Right renal cortex interstitium (tissue), 3 donors: ENCODE measurements around the gene ACOT11. TPM values are rescaled to one million over a fixed set of nuclear protein-coding genes. Genes with fewer than 3 reads are reported as not detected.
"Not testable (repeated sequence)": the region's sequence is repeated elsewhere in the genome, so short reads cannot be mapped to it uniquely, and the experiment has no call there.

Source experiments
- DNase-seq, 3 donors: peaks; one replicate each; pipeline ENCODE4 v3.0.0-alpha.2; 2013; ENCODE audit warnings: low read depth in 3 of 3, low spot score in 2 of 3
- polyA plus RNA-seq, 3 donors: library from polyadenylated mRNA; unstranded; fragments of 120-200 nt; gene quantifications; one replicate each; pipeline ENCODE4 v1.2.1, GENCODE V29; 2013; ENCODE audit not compliant: insufficient read length in 3 of 3

The ACOT11 gene
- 1 to 10 TPM; 8.8 to 9.9 (median 8.8) TPM for polyA plus RNA-seq

DNA sequence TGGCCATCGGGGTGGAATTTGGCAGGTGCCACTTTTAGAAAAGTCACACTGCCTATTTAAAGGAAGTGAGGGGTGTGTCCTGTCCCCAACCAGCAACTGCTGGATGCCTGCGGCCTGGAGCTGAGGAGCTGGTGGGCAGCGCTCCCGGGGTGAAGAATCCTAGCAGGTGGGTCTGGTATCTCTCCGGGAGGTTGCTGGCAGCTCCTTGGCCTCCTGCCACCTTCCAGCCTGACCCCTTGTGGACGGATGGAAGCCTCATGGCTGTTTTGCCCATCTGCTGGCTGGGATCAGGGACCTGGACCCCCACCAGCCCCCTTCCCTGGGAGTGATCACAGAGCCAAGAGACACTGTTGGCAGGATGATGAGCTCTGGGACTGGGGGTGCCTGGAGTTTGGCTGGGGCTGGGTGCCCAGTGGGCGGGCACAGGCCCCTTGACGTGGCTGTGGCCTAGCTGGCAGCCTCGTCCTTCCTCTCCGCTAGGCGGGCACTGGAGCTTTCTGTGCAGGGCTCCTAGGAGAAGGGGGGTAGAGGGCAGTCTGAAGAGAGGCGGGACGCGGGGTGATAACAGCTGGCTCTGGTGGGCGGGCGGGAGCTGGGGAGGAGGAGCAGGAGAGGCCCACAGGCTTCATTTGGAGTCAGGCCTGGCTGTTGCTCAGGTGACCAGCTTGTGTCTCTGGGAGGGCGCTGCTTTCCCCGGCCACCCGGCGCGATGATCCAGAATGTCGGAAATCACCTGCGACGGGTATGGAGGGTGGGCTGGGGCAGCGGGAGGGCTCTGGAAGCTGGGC is at the start of gene ACOT11:
Gene ACOT11 (plus strand): TSS at position 628 of the 788 bp plus-strand sequence. CDS start 82 bp downstream, at position 710.
- peak in 2 of 3 donors; percentile 60 to 82 for DNase-seq

DNA sequence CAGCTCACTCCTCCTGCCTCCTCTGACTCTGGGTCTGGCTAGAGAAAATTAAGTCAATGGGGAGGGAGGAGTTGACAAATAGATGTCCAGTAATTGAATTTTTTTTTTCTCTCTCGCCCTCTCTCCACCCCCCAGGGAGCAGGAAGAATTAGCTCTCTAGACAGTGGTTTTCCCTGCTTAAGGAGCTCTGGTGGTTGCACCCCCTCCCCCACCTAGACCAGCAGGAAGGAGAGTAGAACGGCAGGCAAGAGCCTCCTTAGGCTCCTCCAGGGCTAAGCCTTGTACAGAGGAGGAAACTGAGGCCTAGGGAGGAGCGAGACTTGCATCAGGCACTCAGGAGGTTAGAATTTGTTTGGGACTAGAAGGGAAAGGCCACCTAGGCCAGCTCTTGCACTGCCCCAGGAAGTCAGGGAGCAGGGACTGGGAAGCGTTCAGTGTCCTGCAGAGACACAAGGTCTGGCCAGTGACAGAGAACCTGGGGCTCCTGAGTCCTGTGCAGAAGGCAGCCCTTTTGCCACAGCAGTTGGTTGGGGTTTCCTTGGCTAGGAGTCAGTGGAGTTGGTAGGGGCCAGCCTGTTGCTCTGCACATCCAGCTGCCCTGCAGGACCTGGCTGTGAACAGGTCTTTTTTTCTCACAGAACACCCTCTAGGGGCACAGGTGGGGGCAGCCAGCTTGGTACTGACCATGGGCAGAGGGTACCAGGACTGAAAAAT is 49.5 kb upstream of the ACOT11 start:
- DNase-seq = no peak

DNA sequence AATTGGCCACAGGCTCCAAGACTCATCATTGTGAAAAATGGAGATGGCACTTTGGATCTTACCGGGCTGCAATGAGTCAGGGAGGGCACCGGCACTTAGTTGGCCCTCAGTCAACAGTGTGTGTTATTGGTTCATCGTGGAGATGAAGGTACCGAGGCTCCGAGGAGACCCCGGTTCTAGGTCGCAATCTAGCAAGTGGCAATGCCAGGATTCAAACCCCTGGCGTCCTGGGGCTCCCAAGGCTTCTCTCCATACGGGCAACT is 49.0 kb upstream of the ACOT11 start:
- no peak for DNase-seq

DNA sequence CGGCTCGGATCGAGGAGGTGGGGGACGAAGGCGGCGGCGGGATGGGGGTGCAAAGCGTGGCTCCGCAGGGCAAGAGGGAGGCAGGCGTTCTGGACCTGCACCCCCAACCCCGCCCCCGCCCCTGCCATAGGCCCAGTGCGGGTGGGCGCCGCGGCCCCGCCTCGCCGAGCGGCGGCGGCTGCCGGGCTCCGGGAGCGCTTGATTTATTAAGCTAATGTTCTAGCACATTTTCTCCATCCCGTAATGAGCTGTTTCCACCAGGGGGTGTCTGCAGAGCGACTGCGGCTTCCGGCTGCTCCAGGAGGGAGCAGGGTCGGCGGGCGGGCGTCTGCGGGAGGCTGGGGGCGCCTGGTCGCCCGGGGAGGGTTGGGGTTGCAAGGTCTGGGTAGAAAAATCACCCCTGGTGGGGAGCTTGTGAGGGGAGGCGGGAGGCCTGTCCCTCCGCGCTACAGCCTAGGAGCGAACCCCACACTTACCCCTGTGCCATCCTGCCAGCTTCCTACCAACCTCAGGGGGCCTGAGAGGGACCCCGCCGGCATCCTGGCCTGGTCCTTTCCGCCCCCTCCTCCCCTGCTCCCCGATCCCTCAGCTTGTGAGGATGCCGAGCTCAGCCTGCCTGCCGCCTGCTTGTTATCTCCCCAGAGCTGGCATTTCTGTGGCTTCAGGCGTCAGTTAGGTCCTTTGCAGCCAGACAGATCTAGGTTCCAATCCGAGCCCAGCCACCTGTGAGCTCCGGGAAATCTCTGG is 48.5 kb upstream of the ACOT11 start:
- DNase-seq = no peak

DNA sequence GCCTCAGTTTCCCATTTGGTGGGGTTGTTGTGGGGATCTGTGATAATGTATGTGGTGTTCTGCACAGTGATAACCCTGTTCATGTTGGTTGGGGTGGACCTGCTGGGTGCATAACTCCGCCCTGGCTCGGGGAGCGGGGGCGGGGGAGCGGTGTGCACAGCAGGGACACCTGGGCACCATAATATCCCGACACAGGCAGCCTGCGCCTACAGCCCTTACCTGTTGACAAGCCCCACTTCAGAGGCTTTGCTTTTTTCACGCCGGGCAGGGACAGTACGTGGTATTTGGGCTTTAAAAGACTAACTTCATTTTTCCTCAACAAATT is 48.0 kb upstream of the ACOT11 start:
- DNase-seq = no peak

DNA sequence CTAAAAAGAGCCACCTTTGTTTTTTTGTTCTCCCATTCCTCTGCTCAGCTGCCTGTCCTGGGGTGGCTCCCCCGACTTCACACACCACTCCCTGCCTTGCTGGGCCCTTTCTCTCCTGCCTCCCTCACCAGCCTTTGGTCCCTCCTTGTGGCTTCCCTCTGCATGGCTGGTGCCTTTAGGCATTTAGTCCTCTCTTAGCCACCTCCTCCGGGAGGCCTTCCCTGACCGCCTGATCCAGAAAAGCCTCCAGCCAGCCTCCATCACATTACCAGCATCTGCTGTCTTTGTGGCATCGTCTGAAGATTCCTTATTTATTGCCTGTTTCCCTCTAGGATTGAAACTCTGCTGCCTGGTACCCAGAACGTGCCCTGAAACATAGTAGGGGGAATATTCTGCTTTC is 46.2 kb upstream of the ACOT11 start:
- no peak for DNase-seq

DNA sequence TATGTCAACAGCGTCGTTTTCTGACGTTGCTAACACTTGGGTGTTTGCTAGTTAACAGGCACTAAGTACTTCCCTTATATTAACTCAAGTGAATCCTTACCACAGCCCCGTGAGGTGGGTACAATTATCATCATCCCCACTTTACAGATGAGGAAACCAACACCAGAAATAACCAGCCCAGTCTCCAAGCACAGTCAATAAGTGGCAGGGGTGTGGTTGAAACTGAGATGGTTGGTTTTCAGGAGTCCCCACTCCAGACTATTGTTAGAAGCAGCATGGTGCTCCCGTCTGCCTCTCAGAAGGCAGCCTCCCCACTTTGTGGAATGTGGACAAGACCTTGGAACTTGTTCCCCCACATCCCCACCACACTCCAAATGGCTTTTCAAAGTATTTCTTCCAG is 45.7 kb upstream of the ACOT11 start:
- no peak for DNase-seq

DNA sequence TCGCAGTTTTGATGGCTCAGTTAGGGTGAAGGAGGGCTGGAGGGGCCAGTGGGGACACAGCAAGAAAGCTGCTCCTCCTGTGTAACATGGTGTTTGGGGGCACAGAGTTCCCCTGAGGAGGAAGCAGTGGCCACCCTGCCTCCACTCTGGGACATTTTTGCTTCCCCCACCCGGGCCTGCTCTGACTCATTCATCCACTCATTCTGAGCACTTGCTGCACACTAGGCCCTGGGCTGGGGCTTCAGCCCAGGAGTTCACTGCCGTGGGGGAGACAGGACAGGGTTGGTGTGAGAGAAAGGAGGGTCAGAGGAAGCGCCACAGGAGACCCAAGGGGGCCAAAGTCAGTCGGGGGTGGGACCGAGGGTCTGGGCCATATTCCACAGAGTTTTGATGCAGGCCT is 41.4 kb upstream of the ACOT11 start:
- no peak for DNase-seq

DNA sequence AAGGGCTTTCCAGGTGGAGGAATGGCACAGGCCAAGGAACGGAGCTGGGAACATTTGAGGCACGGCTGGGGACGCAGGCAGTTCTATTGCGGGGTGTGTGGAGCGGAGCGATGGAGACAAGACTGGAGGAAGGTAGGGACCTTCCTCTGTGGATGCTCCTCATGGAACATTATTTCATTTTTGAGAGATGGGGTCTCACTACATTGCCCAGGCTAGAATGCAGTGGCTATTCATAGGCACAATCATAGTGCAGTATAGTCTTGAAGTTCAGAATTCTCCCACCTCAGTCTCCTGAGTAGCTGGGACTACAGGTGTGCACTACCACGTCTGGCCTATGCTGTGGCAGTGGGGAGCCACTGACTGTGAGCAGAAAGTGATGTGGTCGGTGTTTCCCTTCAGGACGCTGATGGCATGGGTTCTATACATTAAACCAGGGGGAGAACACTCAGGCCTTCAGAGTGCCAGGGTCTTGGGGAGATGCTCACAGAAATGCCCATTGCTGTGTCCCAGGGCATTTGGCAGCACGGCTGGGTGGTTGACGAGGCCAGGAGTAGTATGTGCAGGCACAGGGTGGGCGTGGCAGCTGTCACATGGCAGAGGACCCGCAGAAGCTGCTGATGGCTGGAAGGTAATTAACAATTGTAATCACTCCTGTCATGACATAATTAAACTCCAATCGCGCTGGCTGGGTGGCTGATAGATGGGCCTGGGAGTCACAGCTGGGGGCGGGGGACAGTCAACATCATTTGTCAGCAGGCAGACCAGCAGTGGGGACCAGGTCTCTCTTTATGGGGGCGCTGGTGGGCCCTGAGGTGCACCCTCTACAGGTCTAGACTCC is 40.8 kb upstream of the ACOT11 start:
- no peak for DNase-seq

DNA sequence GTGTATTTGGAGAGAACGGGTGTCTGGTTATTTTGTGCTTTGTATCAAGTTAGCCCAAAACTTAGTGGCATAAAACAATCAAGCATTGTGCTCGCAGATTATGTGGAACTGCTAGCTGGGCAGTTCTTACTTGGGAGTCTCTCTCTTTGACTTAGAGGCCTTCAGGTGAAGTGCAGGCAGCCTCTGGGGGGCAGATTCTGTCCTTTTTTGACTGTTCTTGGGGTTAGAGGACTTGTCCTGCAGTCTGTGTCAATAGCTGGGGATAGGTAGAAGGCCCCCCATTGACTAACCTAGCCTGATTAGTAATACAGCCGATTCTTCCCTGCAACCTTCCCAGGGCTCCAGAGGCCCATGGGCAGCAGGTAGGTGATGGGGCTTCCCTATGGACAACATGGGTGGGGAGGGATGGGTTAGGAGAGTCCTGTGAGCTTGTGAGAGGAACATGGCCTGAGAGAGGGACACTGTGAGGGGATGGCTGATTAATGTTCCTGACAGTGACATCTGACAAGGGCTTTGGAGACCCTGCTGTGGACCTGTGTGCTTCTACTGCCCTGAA is 37.2 kb upstream of the ACOT11 start:
- DNase-seq = no peak

DNA sequence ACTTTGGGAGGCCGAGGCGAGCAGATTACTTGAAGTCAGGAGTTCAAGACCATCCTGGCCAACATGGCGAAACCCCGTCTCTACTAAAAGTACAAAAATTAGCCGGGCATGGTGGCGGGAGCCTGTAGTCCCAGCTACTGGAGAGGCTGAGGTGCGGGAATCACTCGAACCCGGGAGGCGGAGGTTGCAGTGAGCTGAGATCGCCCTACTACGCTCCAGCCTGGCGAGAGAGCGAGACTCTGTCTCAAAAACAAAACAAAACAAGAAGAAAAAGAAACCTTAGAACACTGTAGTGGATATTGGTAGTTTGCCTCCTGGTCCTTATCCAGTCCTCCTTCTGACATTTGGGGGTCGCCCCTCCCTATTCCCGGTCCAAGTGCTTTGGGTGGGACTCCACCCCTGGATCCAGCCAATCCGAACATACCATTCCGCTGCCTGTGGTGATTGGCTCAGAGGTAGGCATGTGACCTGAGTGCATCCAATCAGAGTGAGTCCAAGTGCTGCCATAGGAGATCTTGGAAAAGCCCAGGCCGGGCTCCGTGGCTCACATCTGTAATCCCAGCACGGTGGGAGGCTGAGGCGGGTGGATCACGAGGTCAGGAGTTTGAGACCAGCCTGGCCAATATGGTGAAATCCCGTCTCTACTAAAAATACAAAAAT is 34.0 kb upstream of the ACOT11 start:
- not testable (repeated sequence) for DNase-seq

DNA sequence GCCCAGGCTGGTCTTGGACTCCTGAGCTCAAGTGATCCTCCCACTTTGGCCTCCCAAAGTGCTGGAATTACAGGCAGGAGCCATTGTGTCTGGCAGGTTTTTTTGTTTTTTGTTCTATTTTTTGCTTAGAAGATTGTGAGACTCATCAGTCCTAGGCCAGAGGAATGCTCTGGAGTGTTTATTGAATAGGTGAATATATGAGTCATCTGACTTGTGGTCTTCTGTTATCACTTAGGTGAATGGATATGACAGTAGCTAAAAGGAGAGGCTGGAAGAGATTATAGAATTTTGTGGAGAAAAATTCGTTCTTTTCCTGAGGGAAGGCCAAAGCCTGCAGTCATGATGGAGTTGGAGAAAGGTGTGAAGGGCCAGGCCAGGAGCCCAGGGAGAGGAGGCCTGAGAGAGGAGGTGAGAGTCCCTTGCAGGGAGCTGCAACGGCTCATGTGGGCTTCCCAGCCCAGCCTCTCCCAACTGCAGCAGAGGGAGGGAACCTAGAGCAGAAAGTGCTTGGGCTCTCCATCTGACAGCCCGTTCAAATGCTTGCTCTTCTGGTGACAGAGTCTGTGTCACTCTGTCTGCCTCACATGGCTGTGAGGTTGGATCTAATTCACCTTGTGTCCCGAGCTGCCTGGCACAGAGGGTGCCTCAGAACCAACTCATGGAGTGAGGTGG is 31.6 kb upstream of the ACOT11 start:
- no peak for DNase-seq

DNA sequence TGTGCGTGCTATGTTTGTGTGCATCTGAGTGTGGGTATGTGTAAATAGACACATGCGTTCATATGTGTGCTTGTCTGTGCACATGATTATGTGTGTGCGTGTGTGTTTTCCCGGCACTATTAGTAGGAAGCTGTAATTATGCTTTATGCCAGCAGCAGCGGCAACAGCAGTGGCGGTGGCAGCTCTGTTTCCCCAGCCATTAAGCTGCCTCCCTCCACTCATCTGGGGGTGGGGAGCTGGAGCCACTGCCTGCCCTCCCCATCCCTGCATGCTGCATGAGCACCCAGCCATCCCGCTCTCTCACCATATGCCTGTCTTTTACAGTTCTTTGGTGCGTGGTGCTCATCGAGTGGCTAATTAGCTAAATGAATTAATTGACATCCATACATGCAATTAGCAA is 30.5 kb upstream of the ACOT11 start:
- DNase-seq = no peak

DNA sequence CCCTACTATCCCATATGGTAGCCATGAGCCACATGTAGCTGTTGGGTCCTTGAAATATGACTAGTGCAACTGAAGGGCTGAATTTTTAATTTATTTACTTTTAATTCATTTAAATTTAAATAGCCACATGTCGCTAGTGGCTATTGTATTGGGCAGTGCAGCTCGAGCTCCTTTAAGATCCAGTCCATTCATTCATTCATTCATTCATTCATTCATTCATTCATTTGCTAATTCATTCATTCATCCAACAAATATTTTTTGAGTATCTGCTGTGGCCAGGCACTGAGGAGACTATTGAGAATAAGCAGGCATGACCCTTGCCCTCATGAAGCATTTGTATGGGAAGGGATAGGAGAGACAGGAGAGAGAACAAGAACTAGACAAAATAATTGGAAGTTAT is 29.5 kb upstream of the ACOT11 start:
- no peak for DNase-seq

DNA sequence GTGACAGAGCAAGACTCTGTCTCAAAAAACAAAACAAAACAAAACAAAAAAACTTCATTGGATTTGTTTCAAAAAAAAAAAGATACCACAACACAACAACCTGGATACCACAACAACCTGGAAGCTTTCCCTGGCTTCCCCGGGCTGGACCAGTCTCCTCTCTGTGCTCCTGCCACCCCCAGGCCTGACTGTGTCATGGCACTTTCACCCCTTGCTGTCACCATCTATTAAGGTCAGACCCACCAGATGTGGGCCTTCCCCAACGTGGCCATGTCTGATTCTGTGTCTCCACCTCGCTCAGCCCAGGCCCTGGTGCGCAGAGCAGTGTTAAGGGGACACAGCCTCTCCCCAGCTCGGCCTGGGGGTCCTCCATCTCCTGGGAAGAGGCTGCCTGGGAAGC is 28.3 kb upstream of the ACOT11 start:
- DNase-seq = no peak

DNA sequence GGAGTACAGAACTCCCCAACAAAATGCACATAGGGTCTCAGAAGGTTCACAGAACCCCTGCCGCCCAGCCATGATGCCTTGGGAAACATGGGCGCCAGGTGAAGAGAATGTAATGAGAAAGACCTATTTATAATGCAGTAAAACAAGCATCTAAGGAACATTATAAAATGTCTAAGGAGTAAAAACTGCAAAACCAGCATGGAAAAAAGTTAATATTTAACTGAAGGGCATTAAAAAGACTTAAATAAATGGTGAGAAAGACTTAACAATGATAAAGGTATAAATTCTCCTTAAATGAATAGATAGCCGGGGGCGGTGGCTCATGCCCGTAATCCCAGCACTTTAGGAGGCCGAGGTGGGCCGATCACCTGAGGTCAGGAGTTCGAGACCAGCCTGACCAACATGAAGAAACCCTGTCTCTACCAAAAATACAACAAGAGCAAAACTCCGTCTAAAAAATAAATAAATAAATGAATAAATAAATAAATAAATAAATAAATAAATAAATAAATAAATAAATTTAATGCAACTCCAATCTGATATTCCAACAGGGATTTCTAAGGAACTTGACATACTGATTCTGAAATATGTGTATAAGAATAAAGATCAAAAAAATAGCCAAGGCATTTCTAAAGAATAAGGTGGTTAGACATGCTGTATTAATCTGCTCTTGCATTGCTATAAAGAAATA is 27.3 kb upstream of the ACOT11 start:
- DNase-seq = no peak

DNA sequence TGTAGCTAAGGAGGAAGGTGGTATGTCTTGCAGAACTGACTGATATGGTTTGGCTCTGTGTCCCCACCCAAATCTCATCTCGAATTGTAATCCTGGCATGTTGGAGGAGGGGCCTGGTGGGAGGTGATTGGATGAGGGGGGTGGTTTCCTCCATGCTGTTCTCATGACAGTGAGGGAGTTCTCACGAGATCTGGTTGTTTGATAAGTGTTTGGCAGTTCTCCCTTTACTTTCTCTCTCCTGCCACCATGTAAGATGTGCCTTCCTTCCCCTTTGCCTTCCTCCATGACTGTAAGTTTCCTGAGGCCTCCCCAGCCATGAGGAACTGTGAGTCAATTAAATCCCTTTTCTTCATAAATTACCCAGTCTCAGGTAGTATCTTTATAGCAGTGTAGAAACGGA is 21.5 kb upstream of the ACOT11 start:
- not testable (repeated sequence) for DNase-seq

DNA sequence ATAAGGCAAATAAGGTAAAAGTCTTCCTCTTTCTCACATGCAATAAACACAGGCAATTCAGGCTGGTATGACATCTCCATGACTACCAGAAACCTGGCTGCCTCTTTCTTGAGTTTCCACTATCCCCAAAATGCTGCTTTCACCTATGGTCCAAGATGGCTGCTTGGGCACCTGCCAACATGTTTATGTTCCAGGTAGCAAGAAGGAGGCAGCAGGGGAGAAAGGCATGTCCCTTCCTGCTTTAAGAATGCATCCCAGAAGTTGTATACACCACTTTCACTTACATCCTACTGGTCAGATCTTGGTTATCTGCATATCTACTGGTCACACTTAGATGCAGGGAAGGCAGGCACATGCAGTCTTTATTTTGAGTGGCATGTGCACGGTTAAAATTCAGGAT is 19.4 kb upstream of the ACOT11 start:
- no peak for DNase-seq

DNA sequence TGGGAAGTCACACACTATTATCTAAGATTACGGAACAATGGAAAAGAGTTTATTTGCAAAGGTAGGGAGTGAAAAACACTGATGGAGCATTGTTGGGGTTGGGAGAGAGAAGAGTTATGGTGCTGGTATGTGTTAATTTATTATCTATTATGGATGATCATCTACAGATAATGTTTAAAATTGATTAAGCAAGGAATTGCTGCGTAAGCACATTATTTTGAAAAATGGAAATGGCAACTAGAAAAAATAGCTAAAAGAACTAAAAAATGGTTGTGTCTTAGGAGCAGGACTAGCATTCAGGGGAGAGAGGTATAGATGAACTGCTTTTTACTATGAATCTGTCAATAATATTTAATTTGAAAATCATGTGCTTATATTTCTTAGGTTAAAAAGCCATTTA is 16.0 kb upstream of the ACOT11 start:
- no peak for DNase-seq
